HEK293 (cell line): ENCODE measurements around the gene SPATA25.

Source experiments
- CTCF ChIA-PET: fragments of 350-600 bp; formaldehyde crosslinking; extraction: SDS; loops from one replicate; lab custom pipeline; 2021; ENCODE audit warnings: antibody characterized with exemption; lab: Yijun Ruan, JAX
- POLR2A ChIA-PET: fragments of 300-600 bp; formaldehyde crosslinking; extraction: SDS; loops from one replicate; lab custom pipeline; 2020; ENCODE audit warnings: antibody characterized with exemption, inconsistent platforms; lab: Yijun Ruan, JAX
- H3K27ac ChIP-seq: fragments of 200-500 bp; sonication (Bioruptor generic); 2 replicates; pipeline ENCODE4 v1.5.1; 2014; ENCODE audit warnings: low read depth, low read length, control low read depth, inconsistent platforms; ENCODE audit errors: extremely low read depth
- H3K36me3 ChIP-seq, 2 experiments: fragments of 200-500 bp in 1 of 2; sonication (Bioruptor generic) in 1 of 2; 1 replicate in 1 of 2; 2 replicates in 1 of 2; pipeline ENCODE4 v1.5.1; 2014 to 2017; ENCODE audit warnings: inconsistent platforms in 2 of 2, low read length in 2 of 2; ENCODE audit not compliant: control insufficient read depth in 2 of 2, insufficient read depth in 1 of 2
- H3K4me1 ChIP-seq: fragments of 200-500 bp; sonication (Bioruptor generic); 2 replicates; pipeline ENCODE4 v1.5.1; 2014; ENCODE audit warnings: mild to moderate bottlenecking, low read length, inconsistent platforms; ENCODE audit not compliant: control insufficient read depth, insufficient read depth
- H3K4me3 ChIP-seq: 2 replicates; pipeline ENCODE4 v1.5.1; 2011; ENCODE audit warnings: low read depth, mild to moderate bottlenecking, control low read depth, low read length, moderate library complexity
- H3K9me3 ChIP-seq: fragments of 200-500 bp; sonication (Bioruptor generic); 2 replicates; pipeline ENCODE4 v1.5.1; 2014; ENCODE audit warnings: low read depth, low read length, inconsistent platforms; ENCODE audit not compliant: control insufficient read depth, insufficient read depth
- FEZF1 ChIP-seq: fragments of 450-650 bp; formaldehyde crosslinking; IDR thresholded peaks from 2 replicates; pipeline ENCODE4 v1.5.1; 2016; ENCODE audit warnings: missing biosample characterization, missing genetic modification characterization
- RBAK ChIP-seq: fragments of 450-650 bp; formaldehyde crosslinking; IDR thresholded peaks from 2 replicates; pipeline ENCODE4 v1.5.1; 2016; ENCODE audit warnings: missing biosample characterization, missing genetic modification characterization
- ZFP41 ChIP-seq: fragments of 450-650 bp; formaldehyde crosslinking; IDR thresholded peaks from 2 replicates; pipeline ENCODE4 v1.5.1; 2016; ENCODE audit warnings: missing biosample characterization, missing genetic modification characterization, borderline replicate concordance
- ZFP69B ChIP-seq: fragments of 450-650 bp; formaldehyde crosslinking; IDR thresholded peaks from 2 replicates; pipeline ENCODE4 v1.5.1; 2016; ENCODE audit warnings: missing biosample characterization, missing genetic modification characterization
- ZNF184 ChIP-seq: fragments of 450-650 bp; IDR thresholded peaks from 2 replicates; pipeline ENCODE4 v1.5.1; 2018; ENCODE audit warnings: missing biosample characterization, mild to moderate bottlenecking, missing genetic modification characterization
- ZNF23 ChIP-seq: fragments of 450-650 bp; formaldehyde crosslinking; IDR thresholded peaks from 2 replicates; pipeline ENCODE4 v1.5.1; 2016; ENCODE audit warnings: missing biosample characterization, missing genetic modification characterization, borderline replicate concordance
- ZNF341 ChIP-seq: fragments of 450-650 bp; formaldehyde crosslinking; IDR thresholded peaks from 2 replicates; pipeline ENCODE4; 2016; ENCODE audit warnings: low read depth, missing biosample characterization, missing genetic modification characterization
- ZNF514 ChIP-seq: fragments of 450-650 bp; formaldehyde crosslinking; IDR thresholded peaks from 2 replicates; pipeline ENCODE4 v1.5.1; 2016; ENCODE audit warnings: missing biosample characterization, missing genetic modification characterization
- ZNF776 ChIP-seq: fragments of 450-650 bp; formaldehyde crosslinking; IDR thresholded peaks from 2 replicates; pipeline ENCODE4 v1.5.0; 2017; ENCODE audit warnings: missing biosample characterization, missing genetic modification characterization, borderline replicate concordance
- ZNF785 ChIP-seq: fragments of 450-650 bp; formaldehyde crosslinking; IDR thresholded peaks from 2 replicates; pipeline ENCODE4 v1.5.1; 2016; ENCODE audit warnings: missing biosample characterization, missing genetic modification characterization
- TF ChIP-seq, protein P1 (sequence below): fragments of 450-650 bp; formaldehyde crosslinking; IDR thresholded peaks from 2 replicates; pipeline ENCODE4 v1.5.1; 2016; ENCODE audit warnings: missing biosample characterization, missing genetic modification characterization
- TF ChIP-seq, protein P2 (sequence below): fragments of 450-650 bp; formaldehyde crosslinking; IDR thresholded peaks from 2 replicates; pipeline ENCODE4 v1.5.1; 2017; ENCODE audit warnings: missing biosample characterization, missing genetic modification characterization
- TF ChIP-seq, protein P3 (sequence below): fragments of 450-650 bp; formaldehyde crosslinking; IDR thresholded peaks from 2 replicates; pipeline ENCODE4 v1.5.1; 2017; ENCODE audit warnings: missing biosample characterization, missing genetic modification characterization

SPATA25 gene

DNA sequence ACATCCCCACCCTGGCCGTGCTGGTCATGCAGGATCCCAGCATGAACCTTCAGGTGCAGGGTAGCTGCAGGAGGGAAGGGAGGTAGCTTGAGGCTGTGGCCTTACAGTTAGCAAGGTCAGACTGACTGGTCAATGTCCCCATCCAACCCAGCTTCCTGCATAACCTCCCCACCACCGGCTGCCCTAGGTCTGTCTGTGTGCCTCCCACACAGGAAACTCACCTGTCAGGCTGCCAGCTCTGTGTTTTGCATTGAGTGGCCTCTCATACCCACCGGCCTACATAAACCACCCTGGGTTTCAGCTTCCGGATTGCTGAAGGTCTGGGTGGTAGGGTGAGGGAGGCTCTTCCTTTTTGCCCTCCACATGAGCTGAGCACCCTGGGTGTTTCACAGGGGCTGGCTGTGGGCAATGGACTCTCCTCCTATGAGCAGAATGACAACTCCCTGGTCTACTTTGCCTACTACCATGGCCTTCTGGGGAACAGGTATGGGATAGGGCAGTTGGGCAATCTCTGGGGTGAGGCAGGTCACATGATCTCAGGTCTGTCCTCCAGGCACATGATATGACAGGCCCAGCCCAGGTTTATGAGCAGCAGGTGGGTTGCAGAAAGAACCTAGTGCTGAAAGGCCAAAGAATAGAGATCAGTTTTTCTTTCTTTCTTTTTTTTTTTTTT is 5.5 kb upstream of the SPATA25 start (continued):
- TF ChIP-seq ZNF23 (tag by site-specific recombination) (no peak), ZFP69B (tag by site-specific recombination) (no peak), ZFP41 (tag by site-specific recombination) (no peak), ZNF776 (tag by site-specific recombination) (no peak), ZNF341 (no peak), ZNF184 (tag by site-specific recombination) (no peak), RBAK (tag by site-specific recombination) (no peak)

DNA sequence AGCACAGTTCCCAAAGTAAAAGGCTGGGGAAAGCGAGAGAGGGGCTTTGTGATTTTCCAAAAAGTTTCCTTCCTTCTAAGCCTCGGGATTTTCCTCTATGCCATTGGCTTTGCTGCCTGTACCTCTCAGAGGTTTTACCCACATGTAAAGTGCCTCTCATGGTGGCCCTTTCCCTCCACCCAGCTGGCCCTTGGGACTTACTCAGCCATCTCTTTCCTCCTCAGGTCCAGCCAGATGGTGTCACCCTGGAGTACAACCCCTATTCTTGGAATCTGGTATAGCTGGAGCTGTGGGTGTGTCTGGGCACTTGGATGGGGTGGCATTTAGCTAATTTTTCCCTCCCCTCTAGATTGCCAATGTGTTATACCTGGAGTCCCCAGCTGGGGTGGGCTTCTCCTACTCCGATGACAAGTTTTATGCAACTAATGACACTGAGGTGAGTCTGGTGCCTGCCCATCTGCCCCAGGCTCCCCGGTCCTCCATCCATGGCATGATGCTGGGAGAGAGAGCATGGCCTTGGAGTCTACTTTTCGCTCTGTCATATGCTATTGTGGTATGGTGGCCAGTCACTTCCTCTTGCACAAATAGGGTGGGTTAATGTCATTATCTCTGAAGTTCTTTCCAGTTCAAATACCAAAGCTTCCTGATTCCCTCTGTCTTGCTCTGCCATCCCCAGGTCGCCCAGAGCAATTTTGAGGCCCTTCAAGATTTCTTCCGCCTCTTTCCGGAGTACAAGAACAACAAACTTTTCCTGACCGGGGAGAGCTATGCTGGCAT is 4.8 kb upstream of the SPATA25 start:
- Histone ChIP-seq H3K27ac (no peak overlapping the region), H3K4me3 (peak overlapping the region; percentile 90), H3K9me3 (no peaks in the 10 kb centered on the region), H3K4me1 (peaks cover 3% of the 10 kb centered on the region; the same call in 1 of the 2 replicates), H3K36me3 (peaks cover 0 to 40% of the 10 kb centered on the region in 2 experiments; a peak in 2 of 3 replicates)
- ChIA-PET POLR2A (interaction anchor here (0.7 kb wide), 1 partner anchor 13 kb away, joined by 3 read pairs; no protein-coding TSS in a partner anchor), CTCF (interaction anchor here (0.5 to 1.6 kb wide), 4 partner anchors 16 to 41 kb away, joined by 3 to 4 read pairs (median 4); no protein-coding TSS in a partner anchor)
- TF ChIP-seq, protein P1, sequence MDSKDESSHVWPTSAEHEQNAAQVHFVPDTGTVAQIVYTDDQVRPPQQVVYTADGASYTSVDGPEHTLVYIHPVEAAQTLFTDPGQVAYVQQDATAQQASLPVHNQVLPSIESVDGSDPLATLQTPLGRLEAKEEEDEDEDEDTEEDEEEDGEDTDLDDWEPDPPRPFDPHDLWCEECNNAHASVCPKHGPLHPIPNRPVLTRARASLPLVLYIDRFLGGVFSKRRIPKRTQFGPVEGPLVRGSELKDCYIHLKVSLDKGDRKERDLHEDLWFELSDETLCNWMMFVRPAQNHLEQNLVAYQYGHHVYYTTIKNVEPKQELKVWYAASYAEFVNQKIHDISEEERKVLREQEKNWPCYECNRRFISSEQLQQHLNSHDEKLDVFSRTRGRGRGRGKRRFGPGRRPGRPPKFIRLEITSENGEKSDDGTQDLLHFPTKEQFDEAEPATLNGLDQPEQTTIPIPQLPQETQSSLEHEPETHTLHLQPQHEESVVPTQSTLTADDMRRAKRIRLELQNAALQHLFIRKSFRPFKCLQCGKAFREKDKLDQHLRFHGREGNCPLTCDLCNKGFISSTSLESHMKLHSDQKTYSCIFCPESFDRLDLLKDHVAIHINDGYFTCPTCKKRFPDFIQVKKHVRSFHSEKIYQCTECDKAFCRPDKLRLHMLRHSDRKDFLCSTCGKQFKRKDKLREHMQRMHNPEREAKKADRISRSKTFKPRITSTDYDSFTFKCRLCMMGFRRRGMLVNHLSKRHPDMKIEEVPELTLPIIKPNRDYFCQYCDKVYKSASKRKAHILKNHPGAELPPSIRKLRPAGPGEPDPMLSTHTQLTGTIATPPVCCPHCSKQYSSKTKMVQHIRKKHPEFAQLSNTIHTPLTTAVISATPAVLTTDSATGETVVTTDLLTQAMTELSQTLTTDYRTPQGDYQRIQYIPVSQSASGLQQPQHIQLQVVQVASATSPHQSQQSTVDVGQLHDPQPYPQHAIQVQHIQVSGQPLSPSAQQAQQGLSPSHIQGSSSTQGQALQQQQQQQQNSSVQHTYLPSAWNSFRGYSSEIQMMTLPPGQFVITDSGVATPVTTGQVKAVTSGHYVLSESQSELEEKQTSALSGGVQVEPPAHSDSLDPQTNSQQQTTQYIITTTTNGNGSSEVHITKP (tag by site-specific recombination), result 0 out of 2 replicates have a peak, but pooled peaks have one; percentile 55
- TF ChIP-seq, protein P2, sequence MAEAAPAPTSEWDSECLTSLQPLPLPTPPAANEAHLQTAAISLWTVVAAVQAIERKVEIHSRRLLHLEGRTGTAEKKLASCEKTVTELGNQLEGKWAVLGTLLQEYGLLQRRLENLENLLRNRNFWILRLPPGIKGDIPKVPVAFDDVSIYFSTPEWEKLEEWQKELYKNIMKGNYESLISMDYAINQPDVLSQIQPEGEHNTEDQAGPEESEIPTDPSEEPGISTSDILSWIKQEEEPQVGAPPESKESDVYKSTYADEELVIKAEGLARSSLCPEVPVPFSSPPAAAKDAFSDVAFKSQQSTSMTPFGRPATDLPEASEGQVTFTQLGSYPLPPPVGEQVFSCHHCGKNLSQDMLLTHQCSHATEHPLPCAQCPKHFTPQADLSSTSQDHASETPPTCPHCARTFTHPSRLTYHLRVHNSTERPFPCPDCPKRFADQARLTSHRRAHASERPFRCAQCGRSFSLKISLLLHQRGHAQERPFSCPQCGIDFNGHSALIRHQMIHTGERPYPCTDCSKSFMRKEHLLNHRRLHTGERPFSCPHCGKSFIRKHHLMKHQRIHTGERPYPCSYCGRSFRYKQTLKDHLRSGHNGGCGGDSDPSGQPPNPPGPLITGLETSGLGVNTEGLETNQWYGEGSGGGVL (tag by site-specific recombination), result no peak
- TF ChIP-seq, protein P3, sequence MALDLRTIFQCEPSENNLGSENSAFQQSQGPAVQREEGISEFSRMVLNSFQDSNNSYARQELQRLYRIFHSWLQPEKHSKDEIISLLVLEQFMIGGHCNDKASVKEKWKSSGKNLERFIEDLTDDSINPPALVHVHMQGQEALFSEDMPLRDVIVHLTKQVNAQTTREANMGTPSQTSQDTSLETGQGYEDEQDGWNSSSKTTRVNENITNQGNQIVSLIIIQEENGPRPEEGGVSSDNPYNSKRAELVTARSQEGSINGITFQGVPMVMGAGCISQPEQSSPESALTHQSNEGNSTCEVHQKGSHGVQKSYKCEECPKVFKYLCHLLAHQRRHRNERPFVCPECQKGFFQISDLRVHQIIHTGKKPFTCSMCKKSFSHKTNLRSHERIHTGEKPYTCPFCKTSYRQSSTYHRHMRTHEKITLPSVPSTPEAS (tag by site-specific recombination), result no peak
- TF ChIP-seq ZNF785 (tag by site-specific recombination), result no peak
- no peak for TF ChIP-seq ZNF514 (tag by site-specific recombination)
- no peak for TF ChIP-seq FEZF1 (tag by site-specific recombination)
